Dedifferentiated amniotic fluid mesenchymal stem cell (primary cell): ENCODE data around the gene GASK1A.
"Not testable (repeated sequence)": the region's sequence is repeated elsewhere in the genome, so short reads cannot be mapped to it uniquely, and the experiment has no call there.

Experiments used
- DNase-seq: peaks from one replicate; pipeline ENCODE4 v3.0.0-alpha.2; 2016; ENCODE audit errors: extremely low spot score

The GASK1A gene

DNA sequence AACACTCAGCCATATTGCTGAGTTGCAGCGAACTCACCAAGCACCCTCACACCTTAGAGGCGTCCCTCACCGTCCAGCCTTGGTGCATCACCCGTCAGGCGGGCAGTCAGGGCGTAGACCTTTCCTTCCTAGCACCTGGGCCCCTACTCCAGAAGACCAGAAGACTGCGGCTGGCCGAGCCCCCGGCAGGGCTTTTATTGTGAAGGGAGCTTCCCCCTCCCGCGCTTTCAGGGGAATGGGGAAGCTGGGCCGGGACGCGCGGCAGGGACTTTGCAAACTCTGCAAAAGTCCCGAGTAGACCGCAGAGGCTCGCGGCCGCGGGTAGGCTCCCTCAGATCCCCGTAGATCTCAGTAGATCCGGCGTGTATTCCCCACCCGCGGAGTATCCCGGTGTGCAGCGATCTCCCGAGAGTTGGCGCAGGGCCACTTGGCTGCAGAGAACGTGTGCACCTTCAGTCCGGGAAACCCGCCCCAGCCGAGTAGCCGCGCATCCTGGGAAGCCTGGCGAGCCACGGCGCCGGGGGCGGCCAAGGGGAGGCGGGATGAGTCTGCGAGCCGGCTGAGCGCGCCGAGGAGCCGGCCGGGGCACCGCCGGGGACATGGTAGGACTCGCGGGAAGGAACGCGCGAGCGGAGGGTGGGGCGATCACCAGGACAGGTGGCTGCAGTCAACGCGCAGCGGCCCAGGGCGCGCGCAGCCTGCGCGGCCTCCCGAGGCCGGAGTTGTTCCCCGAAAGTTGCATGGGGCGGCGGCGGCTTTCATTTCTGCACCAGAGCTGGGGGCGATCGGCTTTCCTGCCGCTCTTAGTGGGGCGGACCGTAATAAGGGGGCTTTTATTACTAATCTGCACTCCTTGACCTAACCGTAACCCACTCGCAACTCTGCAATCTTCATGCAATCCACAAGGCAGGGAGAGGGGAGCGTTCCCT is at the start of gene GASK1A:
Gene GASK1A (plus strand): TSS at position 268 of the 929 bp plus-strand sequence. CDS start 332 bp downstream, at position 600.
- no peak for DNase-seq

DNA sequence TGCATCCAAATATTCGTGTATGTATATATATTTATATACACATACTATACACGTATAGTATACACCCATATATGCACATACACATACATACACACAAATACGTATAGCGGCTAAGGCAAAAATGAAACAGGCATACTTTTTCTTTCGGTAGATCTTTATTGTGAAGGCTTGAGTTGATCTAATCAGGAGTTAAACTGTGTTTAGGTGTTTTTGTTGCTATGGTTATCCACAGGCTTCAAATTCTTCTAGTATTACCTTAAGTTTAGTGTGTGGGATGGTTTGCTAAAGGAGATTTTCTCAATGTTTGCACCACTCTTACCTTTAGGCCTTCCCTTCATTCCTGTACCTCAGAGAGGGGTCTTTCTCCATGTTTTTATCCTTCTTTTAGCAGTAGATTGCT is 45.0 kb upstream of the GASK1A start:
- no peak for DNase-seq

DNA sequence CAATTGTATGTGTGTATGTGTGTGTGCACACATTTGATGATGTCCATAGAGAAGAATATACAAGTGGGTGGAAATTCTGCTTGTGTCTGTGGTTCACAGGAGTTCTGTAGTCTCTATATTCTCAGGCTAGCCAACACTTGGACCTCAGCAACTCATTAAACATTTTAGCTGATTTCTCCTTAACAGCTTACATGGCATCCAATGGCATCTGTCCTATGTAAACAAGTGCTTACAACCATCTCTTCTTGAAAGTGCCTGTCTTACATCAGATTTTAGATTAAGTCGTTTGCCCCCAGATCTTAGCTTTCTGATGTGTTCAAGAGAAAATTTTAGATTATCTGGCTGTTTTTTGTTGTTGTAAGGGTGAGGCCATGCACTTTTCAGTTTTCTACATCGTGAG is 44.2 kb upstream of the GASK1A start:
- no peak for DNase-seq

DNA sequence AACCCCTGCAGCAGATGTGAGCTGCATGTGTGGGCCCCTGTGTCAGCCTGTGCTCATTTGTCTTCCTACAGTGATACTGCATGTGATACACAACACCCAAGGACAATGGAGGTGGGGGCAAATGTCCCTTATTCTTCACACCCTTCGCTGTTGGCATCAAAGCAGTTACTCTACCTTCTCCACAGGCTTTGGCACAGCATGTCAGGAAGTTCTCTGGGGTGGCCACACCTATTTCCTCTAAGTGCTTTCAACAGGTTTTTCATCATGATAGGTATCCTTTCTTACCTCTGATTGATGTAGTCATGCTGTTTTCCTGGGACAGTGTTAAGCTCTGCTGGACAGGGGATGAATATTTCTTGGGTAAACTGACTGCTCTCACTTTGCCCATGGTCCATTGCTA is 43.6 kb upstream of the GASK1A start:
- DNase-seq: no peak

DNA sequence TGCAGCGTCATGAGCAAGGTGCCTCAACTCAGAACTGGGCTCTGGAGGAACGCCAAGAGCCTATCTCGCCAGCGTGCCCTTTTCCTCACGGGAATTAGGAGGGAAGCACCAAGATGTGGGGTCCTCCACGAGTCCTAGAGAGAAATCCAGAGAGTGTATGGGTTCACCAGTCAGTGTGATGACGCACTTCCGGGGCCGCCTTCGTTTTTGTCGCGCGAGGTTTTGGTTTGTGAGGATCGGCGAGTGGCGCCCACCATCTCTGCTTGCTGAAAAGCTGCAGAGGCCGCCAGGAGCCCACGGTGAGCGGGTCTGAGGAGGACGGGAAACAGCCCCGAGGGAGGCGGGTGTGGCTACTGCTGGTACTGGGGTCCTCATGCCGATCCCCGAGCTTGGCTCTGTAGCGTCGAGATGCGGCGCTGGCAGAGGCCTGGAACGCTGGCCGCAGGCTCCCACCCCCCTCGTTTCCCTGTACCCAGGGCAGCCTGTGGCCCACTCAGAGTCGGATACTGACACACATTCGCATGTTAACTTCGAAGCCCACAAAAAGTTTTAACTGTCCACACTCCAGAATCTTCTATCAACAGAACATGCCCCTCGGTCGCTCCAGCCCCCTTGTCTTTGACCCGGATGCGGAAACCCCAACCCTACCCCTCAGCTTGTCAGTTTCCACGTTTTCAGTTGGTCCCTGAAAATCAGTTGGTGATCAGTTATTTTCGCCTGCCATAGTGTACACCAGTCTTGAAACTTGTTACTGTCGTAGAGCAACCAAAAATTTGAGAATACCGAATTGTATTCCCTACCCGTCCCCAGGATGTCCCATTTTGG is 42.7 kb upstream of the GASK1A start:
- no peak for DNase-seq

DNA sequence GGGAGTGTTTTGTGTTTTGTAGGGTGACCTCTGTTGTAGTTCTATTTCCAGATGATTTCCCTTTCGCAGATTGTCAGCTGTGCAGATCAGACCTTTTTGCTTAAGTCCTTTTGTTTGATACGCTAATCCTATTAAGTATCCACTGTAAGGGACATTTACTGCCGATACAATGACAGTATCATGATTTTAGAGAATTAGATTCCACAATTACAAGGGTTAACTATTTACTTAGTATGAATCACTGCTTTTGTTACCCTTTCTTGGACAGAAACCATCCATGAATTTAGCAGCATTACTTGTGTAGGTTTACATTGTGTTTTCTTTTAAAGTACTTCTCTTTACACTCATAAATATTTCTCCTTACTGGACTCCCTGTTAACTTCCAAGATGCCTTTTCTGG is 41.8 kb upstream of the GASK1A start:
- no peak for DNase-seq

DNA sequence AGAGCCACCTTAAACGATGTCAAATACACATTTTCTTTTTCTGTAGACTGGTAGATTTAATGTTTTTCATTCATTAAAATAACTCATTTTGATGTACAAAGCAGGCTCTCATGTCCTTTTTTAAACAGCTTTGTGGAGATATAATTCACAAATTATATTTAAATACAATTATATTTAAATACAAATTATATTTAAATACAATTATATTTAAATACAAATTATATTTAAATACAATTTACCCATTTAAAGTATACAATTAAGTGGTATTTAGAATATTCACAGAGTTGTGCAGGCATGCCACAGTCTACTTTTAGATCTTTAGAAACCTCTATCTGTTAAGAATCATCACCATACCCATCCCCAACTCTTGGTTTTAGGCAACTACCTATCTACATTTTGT is 36.4 kb upstream of the GASK1A start:
- no peak for DNase-seq

DNA sequence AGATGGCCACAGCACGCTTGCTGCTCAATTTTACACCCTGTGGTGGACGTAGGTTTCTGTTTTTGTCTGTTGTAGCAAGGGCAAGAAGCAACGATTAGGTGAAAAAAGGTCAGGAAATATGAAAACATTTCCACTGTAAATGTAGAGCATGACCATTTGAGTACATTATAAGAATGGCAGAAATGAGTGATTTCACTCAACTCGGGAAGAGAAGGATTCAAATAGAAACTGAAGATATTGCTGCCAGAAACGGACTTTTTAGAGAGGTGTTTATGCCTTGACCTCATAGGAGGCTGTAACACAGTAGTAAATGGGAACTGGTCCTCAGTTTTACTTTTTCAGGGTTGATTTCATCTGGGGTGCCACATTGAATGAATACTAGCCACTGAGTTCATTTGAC is 33.1 kb upstream of the GASK1A start:
- no peak for DNase-seq

DNA sequence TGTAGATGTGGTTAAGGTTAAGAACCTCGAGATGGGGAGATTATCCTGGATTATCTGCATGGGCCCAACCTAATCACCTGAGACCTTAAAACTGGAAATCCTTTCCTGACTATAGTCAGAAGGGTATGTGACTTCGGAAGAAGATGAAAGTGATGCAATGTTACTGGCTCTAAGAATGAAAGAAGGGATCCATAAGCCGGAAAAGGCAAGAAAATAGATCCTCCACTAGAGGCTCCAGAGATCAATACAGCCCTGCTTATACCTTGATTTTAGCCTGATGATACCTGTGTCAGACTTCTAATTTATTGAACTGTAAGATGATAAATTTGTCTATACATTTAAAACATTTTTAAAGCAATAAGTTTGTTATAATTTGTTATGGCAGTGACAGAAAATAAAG is 21.5 kb upstream of the GASK1A start:
- no peak for DNase-seq

DNA sequence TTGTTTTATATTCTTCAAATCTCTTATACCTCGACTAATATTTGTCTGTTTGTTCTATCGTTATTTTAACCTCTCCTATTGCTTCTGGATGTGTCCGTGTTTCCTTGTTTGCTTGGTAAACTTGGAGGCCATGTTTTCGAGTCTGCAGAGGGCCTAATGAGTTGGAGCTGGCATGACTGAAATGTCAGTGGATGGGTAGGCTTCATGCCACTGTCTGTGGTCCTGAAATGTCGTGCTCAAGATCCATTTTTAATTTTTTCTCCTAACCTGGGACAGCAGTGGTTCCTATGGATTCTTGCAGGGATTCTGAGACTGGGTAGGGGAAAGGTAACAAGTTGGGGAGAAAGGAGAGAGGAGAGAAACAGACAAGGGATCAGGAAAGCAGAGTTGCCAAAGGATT is 18.8 kb upstream of the GASK1A start:
- no peak for DNase-seq

DNA sequence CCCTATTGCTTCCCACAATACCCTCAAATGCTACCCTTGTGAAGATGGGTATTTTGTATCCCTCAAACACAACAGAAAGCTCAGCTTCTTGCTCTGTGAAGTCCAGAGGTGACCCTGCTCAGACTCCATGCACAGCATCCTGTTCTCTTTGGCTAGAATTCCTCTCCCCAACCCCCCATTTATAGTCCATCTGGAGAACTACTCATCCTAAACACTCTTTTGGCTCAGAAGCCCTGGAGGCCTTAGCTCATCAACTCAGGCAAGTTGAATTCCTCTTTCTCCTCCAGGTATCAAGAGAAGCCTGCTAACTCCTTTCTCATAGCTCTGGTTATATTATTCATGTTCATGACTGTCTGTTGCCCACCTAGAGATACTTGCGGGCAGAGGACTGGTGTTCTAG is 18.3 kb upstream of the GASK1A start:
- DNase-seq: no peak

DNA sequence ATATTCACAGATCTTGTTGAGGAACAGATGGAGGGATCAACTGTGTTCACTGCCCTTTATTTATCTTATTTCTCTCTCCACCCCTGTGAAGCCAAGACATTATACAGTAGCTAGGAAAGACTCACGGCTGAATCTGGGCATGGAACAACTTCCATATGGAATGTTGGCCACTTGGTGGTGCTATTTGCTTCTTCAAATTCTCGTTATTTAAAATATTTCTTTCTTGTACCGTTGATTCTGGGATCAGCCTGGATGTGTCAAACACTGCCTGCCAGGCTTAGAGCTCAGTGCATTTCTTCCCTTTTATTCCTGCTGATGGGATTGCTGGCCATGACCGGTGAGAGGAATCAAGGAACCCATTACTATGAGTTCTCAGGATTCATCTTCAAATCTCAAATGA is 17.5 kb upstream of the GASK1A start:
- peak; percentile 79 for DNase-seq

DNA sequence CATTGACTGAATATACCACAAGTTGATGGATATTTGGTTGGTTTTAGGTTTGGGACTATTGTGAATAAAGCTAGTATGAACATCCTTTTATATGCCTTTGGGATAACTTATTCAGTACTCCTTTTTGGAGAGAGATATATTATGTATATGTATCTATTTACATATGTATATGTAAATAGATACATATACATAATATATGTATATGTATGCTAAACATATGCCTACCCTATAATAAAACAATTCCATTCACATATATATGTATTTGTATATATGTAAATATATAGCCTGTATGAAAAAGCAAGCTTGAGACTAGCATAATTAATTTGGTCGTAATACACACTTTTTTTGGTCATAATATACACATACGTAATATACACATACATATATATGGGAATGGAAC is 15.8 kb upstream of the GASK1A start:
- no peak for DNase-seq

DNA sequence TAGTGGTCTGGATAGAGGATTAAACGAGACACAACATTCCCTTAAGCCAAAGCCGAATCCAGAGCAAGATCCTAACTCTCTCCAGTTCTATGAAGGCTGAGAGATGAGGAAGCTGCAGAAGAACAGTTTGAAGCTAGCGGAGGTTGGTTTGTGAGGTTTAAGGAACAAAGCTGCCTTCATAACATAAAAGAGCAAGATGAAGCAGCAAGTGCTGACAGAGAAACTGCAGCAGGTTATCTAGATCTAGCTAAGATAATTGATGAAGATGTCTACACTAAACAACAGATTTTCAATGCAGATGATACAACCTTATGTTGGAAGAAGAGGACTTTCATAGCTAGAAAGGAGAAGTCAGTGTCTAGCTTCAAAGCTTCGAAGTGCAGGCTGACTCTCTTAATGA is 14.8 kb upstream of the GASK1A start:
- no peak for DNase-seq

DNA sequence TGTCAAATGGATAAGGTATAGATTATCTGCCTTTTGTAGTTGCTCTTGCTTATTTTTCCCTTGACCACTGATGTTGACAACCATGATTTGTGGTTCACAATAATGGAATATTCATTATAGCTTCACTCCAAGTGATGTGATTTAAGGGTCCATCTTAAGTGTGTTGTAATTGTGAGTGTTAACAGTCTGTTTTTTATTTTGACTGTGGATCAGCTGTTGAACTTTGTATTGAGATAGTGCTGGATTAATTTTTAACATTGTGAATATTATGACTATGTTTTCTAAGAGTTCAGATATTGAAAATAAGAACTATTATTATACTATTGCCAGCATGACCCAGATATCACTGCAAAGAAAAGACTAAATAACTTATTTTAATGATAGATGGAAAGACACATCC is 8.6 kb upstream of the GASK1A start:
- DNase-seq: no peak

DNA sequence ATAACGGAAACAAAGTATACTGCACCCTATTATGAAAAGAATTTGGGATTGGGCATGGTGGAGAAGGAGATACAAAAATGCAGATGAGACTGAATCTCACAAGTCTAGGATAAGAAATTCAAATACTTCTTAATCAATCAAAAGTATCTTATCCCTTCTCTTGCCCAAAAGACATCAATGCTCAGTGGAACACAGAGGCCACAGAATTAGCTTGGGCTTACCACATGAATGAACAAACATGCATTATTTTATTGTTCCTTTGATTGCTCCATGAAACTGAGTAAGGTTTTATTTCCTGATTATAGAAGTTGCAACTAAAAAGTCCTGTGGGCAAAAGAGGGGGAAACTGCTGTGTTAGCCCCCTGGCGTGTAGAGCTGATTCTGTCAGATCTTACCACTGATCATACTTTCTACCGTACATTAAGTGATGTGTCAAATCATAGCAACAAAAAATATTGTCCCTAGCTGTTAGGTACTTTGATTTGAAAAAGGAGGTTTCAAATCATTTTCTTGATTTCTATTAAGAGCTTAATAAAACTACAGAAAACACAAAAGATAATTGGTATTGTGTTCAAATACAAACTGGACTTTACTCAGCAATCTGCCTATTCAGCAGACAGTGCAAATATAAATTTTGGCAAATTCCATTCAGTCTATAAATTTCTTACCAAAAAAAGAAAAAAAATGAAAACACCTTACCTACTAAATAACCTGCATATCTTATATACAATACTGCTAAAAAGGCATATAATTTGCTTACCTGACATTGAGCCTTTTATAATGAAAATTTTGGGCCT is 7.9 kb upstream of the GASK1A start:
- DNase-seq: no peak

DNA sequence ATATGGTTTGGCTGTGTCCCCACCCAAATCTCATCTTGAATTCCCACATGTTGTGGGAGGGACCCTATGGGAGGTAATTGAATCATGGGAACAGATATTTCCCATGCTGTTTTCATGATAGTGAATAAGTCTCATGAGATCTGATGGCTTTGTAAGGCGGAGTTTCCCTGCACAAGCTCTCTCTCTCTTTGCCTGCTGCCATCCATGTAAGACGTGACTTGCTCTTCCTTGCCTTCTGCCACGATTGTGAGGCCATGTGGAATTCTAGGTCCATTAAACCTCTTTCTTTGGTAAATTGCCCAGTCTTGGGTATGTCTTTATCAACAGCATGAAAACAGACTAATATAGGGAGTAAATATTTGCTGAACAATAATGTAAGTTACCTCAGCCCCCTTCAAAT is 4.2 kb upstream of the GASK1A start:
- not testable (repeated sequence) for DNase-seq

DNA sequence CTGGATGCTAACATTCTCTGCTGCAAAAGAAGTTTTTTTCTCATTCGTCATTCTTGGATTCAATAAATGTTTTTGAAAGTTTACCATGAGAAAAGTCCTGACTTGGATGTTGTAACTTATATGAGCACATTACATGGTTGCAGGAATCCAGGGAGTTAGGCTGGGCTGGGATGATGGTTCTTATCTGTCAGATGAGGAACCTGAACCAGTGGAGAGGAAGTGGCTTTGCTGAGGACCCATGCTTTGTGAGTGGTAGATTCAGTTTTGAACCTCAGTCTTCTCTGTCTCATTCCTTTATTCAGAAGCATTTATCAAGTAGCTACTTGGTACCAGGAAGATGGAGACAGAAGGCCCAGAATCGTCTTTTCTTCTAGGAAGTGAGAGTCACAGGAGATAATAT is 3.7 kb upstream of the GASK1A start:
- DNase-seq: no peak

DNA sequence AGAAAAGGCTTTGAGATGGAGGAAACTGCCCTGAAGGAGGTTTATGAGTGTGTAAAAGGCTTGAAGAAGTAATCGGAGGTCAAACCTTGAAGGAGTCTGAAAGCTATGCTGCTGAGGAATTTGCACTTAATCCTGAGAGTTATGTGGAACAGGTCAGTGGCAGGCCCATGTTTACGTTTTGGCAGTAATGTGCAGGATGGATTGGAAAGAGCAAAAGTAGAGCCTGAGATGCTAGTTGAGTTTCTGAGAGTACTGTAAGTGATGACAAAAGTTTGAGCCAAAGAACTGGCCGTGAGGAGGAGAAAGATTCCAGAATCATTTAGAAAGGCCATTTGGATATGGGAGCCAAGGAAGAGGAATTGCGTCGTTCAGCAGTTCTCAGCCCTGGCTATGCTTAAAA is 3.2 kb upstream of the GASK1A start:
- DNase-seq: no peak

DNA sequence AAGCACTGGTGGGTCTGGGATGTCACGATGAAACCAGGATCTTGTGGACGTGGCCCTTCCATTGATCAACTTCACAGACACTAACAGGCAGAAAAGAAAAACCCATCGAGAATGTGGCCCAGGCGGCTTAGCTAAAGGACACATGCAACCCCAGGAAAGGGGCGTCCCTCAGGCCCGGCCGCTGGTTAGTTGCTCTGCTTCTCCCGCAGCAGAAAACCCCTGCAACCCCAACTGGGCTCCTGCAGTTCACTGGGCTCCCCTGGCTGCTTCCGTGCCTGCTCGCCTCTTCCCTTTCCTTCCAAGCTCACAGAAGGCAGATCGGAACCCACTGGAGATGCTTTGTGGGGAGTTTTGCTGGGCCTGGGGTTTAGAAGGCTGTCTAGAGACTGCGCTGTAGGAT is 1.1 kb downstream of the GASK1A start:
- no peak for DNase-seq

DNA sequence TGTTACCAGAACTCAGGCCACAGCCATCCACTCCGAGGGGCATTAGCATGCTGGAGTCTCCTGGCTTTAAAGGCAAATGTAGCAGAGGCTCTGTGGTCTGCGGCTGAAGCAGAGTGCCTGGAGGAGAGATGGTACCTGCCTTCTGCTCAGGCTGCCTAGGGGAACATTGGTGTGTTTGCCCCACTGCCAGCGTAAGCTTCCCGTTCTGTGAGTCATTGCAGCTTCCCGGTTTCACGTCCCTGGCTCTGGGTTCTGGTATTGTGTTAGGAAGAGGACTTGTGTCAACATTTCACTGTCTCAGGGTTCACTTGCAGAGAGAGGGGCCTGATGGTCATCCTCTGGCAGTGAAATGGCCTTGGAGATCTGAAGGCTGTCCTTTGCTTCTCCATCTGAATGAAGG is 1.8 kb downstream of the GASK1A start:
- no peak for DNase-seq
